Neutrophil (primary cell): ENCODE data around the gene GNB3.

Source experiments
- H3K27ac ChIP-seq: fragments of 200-600 bp; sonication (generic); 2 replicates; pipeline ENCODE4 v1.5.1; 2016; ENCODE audit warnings: mild to moderate bottlenecking, moderate library complexity
- H3K27me3 ChIP-seq: fragments of 200-600 bp; sonication (generic); 2 replicates; pipeline ENCODE4 v1.6.0; 2016; ENCODE audit warnings: mild to moderate bottlenecking
- H3K36me3 ChIP-seq: fragments of 200-600 bp; sonication (generic); 2 replicates; pipeline ENCODE4 v1.5.1; 2017
- H3K4me1 ChIP-seq, 2 experiments: fragments of 200-600 bp in 1 of 2; sonication (generic) in 1 of 2; 1 replicate in 1 of 2; 2 replicates in 1 of 2; pipeline versions ENCODE4 v1.5.1 to v1.6.1; 2013 to 2016; ENCODE audit warnings: low read depth in 1 of 2, low read length in 1 of 2, mild to moderate bottlenecking in 1 of 2, moderate library complexity in 1 of 2; ENCODE audit not compliant: control insufficient read depth in 1 of 2, insufficient read depth in 1 of 2
- H3K4me3 ChIP-seq, 2 experiments: fragments of 200-600 bp in 1 of 2; sonication (generic) in 1 of 2; 1 replicate in 1 of 2; 2 replicates in 1 of 2; pipeline ENCODE4 v1.5.1; 2013 to 2016; ENCODE audit warnings: low read depth in 1 of 2, low read length in 1 of 2, mild to moderate bottlenecking in 1 of 2, moderate library complexity in 1 of 2
- H3K9me3 ChIP-seq: fragments of 200-600 bp; sonication (generic); 2 replicates; pipeline ENCODE4 v1.5.1; 2016
- CTCF ChIP-seq: fragments of 200-600 bp; sonication (generic); IDR thresholded peaks from 2 replicates; pipeline ENCODE4 v1.5.1; 2016; ENCODE audit warnings: antibody characterized with exemption

The GNB3 gene

GRCh38 chr12:6849427-6849826, 8.7 kb downstream of the GNB3 start:
- H3K36me3 ChIP-seq = peaks cover 16% of the 10 kb centered on the region
- TF ChIP-seq CTCF = no peak
- no peak overlapping the region for H3K4me3 ChIP-seq
- H3K27ac ChIP-seq = no peak overlapping the region
- peaks cover 25 to 40% of the 10 kb centered on the region in 2 experiments for H3K4me1 ChIP-seq
- H3K27me3 ChIP-seq = no peaks in the 10 kb centered on the region
- H3K9me3 ChIP-seq = no peaks in the 10 kb centered on the region

- H3K9me3 ChIP-seq = no peaks in the 10 kb centered on the region
- H3K4me1 ChIP-seq = peaks cover 25 to 40% of the 10 kb centered on the region in 2 experiments
- H3K27ac ChIP-seq = no peak overlapping the region
- no peak for TF ChIP-seq CTCF
- no peaks in the 10 kb centered on the region for H3K27me3 ChIP-seq
- peaks cover 12% of the 10 kb centered on the region for H3K36me3 ChIP-seq
- no peak overlapping the region for H3K4me3 ChIP-seq
Observed at GRCh38 chr12:6849976-6850560, 9.3 kb downstream of the GNB3 start.

- Histone ChIP-seq H3K9me3 (no peaks in the 10 kb centered on the region), H3K4me1 (peaks cover 25 to 40% of the 10 kb centered on the region in 2 experiments), H3K4me3 (peak overlapping the region; percentile 95 to 99), H3K27ac (peak overlapping the region; percentile 89), H3K36me3 (peaks cover 7% of the 10 kb centered on the region), H3K27me3 (no peaks in the 10 kb centered on the region)
- no peak for TF ChIP-seq CTCF
Observed at GRCh38 chr12:6850796-6851152, 10.0 kb downstream of the GNB3 start.

GRCh38 chr12:6851153-6851920, 10.6 kb downstream of the GNB3 start, which contains the start of gene CDCA3:
TSS of gene CDCA3 (minus strand) at chr12:6851286. CDS start at chr12:6850952, 334 bp downstream.
- no peak for TF ChIP-seq CTCF
- Histone ChIP-seq H3K4me1 (peaks cover 25 to 40% of the 10 kb centered on the region in 2 experiments), H3K27me3 (no peaks in the 10 kb centered on the region), H3K9me3 (no peaks in the 10 kb centered on the region), H3K4me3 (peak within 1 kb of the TSS; percentile 95 to 99), H3K27ac (peak within 1 kb of the TSS; percentile 89), H3K36me3 (peaks cover 12% of the 10 kb centered on the region)

- Histone ChIP-seq H3K36me3 (peaks cover 17% of the 10 kb centered on the region), H3K4me3 (peak within 1 kb of the TSS; percentile 95 to 99), H3K4me1 (peaks cover 25 to 33% of the 10 kb centered on the region in 2 experiments), H3K27me3 (no peaks in the 10 kb centered on the region), H3K9me3 (no peaks in the 10 kb centered on the region), H3K27ac (peak within 1 kb of the TSS; percentile 89)
- TF ChIP-seq CTCF = peak; percentile 57
Observed at GRCh38 chr12:6851921-6852650, 11.4 kb downstream of the GNB3 start, which contains the start of gene USP5. TSS of gene USP5 (plus strand) at chr12:6852150. CDS start at chr12:6852180, 30 bp downstream.
